Transverse colon (tissue), 4 donors: Measurements from ENCODE around the gene CEP70. TPM values are rescaled to one million over a fixed set of nuclear protein-coding genes. Genes with fewer than 3 reads are reported as not detected.

ENCODE experiments used
- DNase-seq: peaks from one replicate; pipeline ENCODE4 v3.0.0-alpha.2; 2019
- H3K27ac ChIP-seq, 4 donors: fragments of 200-600 bp; sonication (generic); 2 replicates each; pipeline ENCODE4 v1.5.1; 2016 to 2018; ENCODE audit warnings: inconsistent platforms in 4 of 4
- H3K27me3 ChIP-seq: fragments of 200-600 bp; sonication (generic); 2 replicates; pipeline ENCODE4 v1.5.1; 2017; ENCODE audit warnings: inconsistent platforms
- H3K36me3 ChIP-seq, 4 donors: fragments of 200-600 bp; sonication (generic); 2 replicates each; pipeline ENCODE4 v1.5.1; 2017 to 2019; ENCODE audit warnings: inconsistent platforms in 4 of 4
- H3K4me1 ChIP-seq, 4 donors: fragments of 200-600 bp; sonication (generic); 2 replicates each; pipeline ENCODE4 v1.5.1; 2017 to 2020; ENCODE audit warnings: inconsistent platforms in 4 of 4
- H3K4me3 ChIP-seq, 4 donors: fragments of 200-600 bp; sonication (generic); 1 replicate in 1 of 4; 2 replicates in 3 of 4; pipeline versions ENCODE4 v1.5.1 to v1.6.1; 2017 to 2019; ENCODE audit warnings: inconsistent platforms in 4 of 4
- H3K9me3 ChIP-seq, 2 donors: fragments of 200-600 bp; sonication (generic); 2 replicates each; pipeline ENCODE4 v1.5.1; 2017 to 2019; ENCODE audit warnings: inconsistent platforms in 2 of 2
- CTCF ChIP-seq, 5 experiments: fragments of 200-600 bp in 3 of 5; fragments of 450-650 bp in 2 of 5; sonication (generic) in 3 of 5; IDR thresholded peaks; 1 replicate in 2 of 5; 2 replicates in 3 of 5; pipeline ENCODE4 v1.5.1; 2016 to 2017; ENCODE audit warnings: antibody characterized with exemption in 5 of 5, inconsistent platforms in 3 of 5, mild to moderate bottlenecking in 2 of 5, moderate library complexity in 1 of 5
- EP300 ChIP-seq: sonication (generic); formaldehyde crosslinking; IDR thresholded peaks from one replicate; pipeline ENCODE4 v1.6.1; 2017; ENCODE audit warnings: antibody characterized with exemption, low read depth
- POLR2A ChIP-seq: fragments of 450-650 bp; IDR thresholded peaks from one replicate; pipeline ENCODE4 v1.6.1; 2016; ENCODE audit warnings: antibody characterized with exemption, mild to moderate bottlenecking, moderate library complexity
- POLR2AphosphoS5 ChIP-seq, 3 donors: sonication (generic); formaldehyde crosslinking; IDR thresholded peaks; one replicate each; pipeline ENCODE4 v1.6.1; 2016; ENCODE audit warnings: antibody characterized with exemption in 3 of 3
- WGBS, 2 donors: methylation state at CpG; one replicate each; pipeline ENCODE4 v1.1.5; 2018; ENCODE audit warnings: low coverage in 1 of 2; 5-methylcytosine and 5-hydroxymethylcytosine counted together
- in situ Hi-C, 4 donors: fragments of 200-750 bp; cut with MboI; loops; one replicate each; pipeline versions ENCODE4 v1.15.0 to v1.15.1; 2017; ENCODE audit warnings: low sequenced_read_pairs in 3 of 4, low pct_ligation_motif_present in 1 of 4, low pct_unique_long_range_greater_than_20kb in 1 of 4
- intact Hi-C: fragments of 100-400 bp; cut with DNase I; formaldehyde crosslinking; loops from one replicate; pipeline ENCODE4 v1.15.1; 2023; ENCODE audit warnings: low total_unique reads
- total RNA-seq, 4 donors: library from RNA; depleted of rRNA; stranded (reverse); fragments of >200 nt; gene quantifications; one replicate each; pipeline ENCODE4 v1.1.0, GENCODE V29; 2016

CEP70 gene
- total RNA-seq, 4 donors from 2014 or later, result 4.1 to 46.8 (median 22.6) TPM

GRCh38 chr3:138513090-138513843 is 80.8 kb downstream of the CEP70 start:
- H3K27me3 ChIP-seq, result no peaks in the 10 kb centered on the region
- H3K4me1 ChIP-seq, result no peaks in the 10 kb centered on the region
- H3K9me3 ChIP-seq, result no peaks in the 10 kb centered on the region
- intact Hi-C loops (no loop called here), in situ Hi-C loops (no loop called here)
- H3K4me3 ChIP-seq, result no peak overlapping the region
- 52 to 100% methylated on average over 1 to 2 of the region's 2 CpGs for WGBS, 2 donors
- no peak for DNase-seq
- peaks cover 0 to 14% (median 3%) of the 10 kb centered on the region in 4 donors for H3K36me3 ChIP-seq
- no peak overlapping the region for H3K27ac ChIP-seq
- no peak for TF ChIP-seq CTCF (IDR thresholded peaks at IDR 0.05)
- no peak for TF ChIP-seq POLR2A

- Histone ChIP-seq H3K27ac (no peak overlapping the region), H3K9me3 (no peaks in the 10 kb centered on the region), H3K4me1 (no peaks in the 10 kb centered on the region), H3K36me3 (peaks cover 0 to under 1% (median 0%) of the 10 kb centered on the region in 4 donors), H3K4me3 (no peak overlapping the region), H3K27me3 (no peaks in the 10 kb centered on the region)
- DNase-seq, result no peak
- no peak for TF ChIP-seq CTCF (IDR thresholded peaks at IDR 0.05)
- no peak for TF ChIP-seq EP300
- no peak for TF ChIP-seq POLR2AphosphoS5 (IDR thresholded peaks at IDR 0.05)
- no peak for TF ChIP-seq POLR2A
- in situ Hi-C loops, result no loop called here
- intact Hi-C loops, result no loop called here
Observed at GRCh38 chr3:138511945-138512344, 82.1 kb downstream of the CEP70 start.

- H3K9me3 ChIP-seq, result no peaks in the 10 kb centered on the region
- H3K27ac ChIP-seq, result no peak overlapping the region
- TF ChIP-seq POLR2AphosphoS5 (IDR thresholded peaks at IDR 0.05), result no peak
- no peak for TF ChIP-seq EP300
- TF ChIP-seq CTCF (IDR thresholded peaks at IDR 0.05), result no peak
- TF ChIP-seq POLR2A, result no peak
- 88 to 99% methylated on average over 2 of the region's 2 CpGs for WGBS, 2 donors
- H3K4me1 ChIP-seq, result no peaks in the 10 kb centered on the region
- in situ Hi-C loops (no loop called here), intact Hi-C loops (no loop called here)
- H3K36me3 ChIP-seq, result no peaks in the 10 kb centered on the region
- DNase-seq, result no peak
- no peaks in the 10 kb centered on the region for H3K27me3 ChIP-seq
- H3K4me3 ChIP-seq, result no peak overlapping the region
Observed at GRCh38 chr3:138509586-138509985, 84.5 kb downstream of the CEP70 start.

- no peak overlapping the region for H3K4me3 ChIP-seq
- DNase-seq, result no peak
- in situ Hi-C loops, result no loop called here
- 86 to 94% methylated on average over 3 of the region's 3 CpGs for WGBS, 2 donors
- intact Hi-C loops, result no loop called here
- H3K9me3 ChIP-seq, result no peaks in the 10 kb centered on the region
- no peaks in the 10 kb centered on the region for H3K27me3 ChIP-seq
- no peak for TF ChIP-seq EP300
- no peak for TF ChIP-seq POLR2A
- no peak for TF ChIP-seq POLR2AphosphoS5 (IDR thresholded peaks at IDR 0.05)
- no peak for TF ChIP-seq CTCF (IDR thresholded peaks at IDR 0.05)
- H3K4me1 ChIP-seq, result no peaks in the 10 kb centered on the region
- H3K36me3 ChIP-seq, result peaks cover 0 to 5% (median 0%) of the 10 kb centered on the region in 4 donors
- H3K27ac ChIP-seq, result no peak overlapping the region
Observed at GRCh38 chr3:138507524-138507923, 86.5 kb downstream of the CEP70 start.
